Brain pericyte (primary cell): Measurements from ENCODE around the gene ASXL2.
"Not testable (repeated sequence)": the region's sequence is repeated elsewhere in the genome, so short reads cannot be mapped to it uniquely, and the experiment has no call there.

Source experiments
- DNase-seq: peaks from one replicate; pipeline ENCODE4 v3.0.0-alpha.2; 2012; ENCODE audit warnings: low read depth, low spot score

Gene ASXL2

GRCh38 chr2:25894135-25894830 lies 16.0 kb upstream of the ASXL2 start:
- peak; percentile 58 for DNase-seq

GRCh38 chr2:25891672-25892071 lies 13.4 kb upstream of the ASXL2 start:
- DNase-seq: no peak

- no peak for DNase-seq
These were observed 9.4 kb upstream of the ASXL2 start for GRCh38 chr2:25887624-25888242.

GRCh38 chr2:25885933-25886332 lies 7.6 kb upstream of the ASXL2 start:
- DNase-seq: no peak

GRCh38 chr2:25881764-25882163 lies 3.5 kb upstream of the ASXL2 start:
- no peak for DNase-seq

GRCh38 chr2:25879133-25879730 lies 945 bp upstream of the ASXL2 start:
- no peak for DNase-seq

GRCh38 chr2:25877431-25878360 lies 591 bp downstream of the ASXL2 start:
- no peak for DNase-seq

- DNase-seq: no peak
These were observed 6.2 kb downstream of the ASXL2 start for GRCh38 chr2:25872134-25872533.

- no peak for DNase-seq
These were observed 10.8 kb downstream of the ASXL2 start for GRCh38 chr2:25867396-25868003.

GRCh38 chr2:25856377-25856776 lies 21.9 kb downstream of the ASXL2 start:
- DNase-seq: no peak

GRCh38 chr2:25855065-25855464 lies 23.2 kb downstream of the ASXL2 start:
- DNase-seq: no peak

- DNase-seq: no peak
These were observed 23.7 kb downstream of the ASXL2 start for GRCh38 chr2:25854613-25855012.

GRCh38 chr2:25853038-25853638 lies 25.1 kb downstream of the ASXL2 start:
- DNase-seq: no peak

GRCh38 chr2:25851740-25852503 lies 26.4 kb downstream of the ASXL2 start:
- peak; percentile 40 for DNase-seq

- DNase-seq: not testable (repeated sequence)
These were observed 27.9 kb downstream of the ASXL2 start for GRCh38 chr2:25850400-25850799.

GRCh38 chr2:25849350-25849749 lies 28.9 kb downstream of the ASXL2 start:
- not testable (repeated sequence) for DNase-seq

- DNase-seq: no peak
These were observed 32.3 kb downstream of the ASXL2 start for GRCh38 chr2:25845843-25846505.

- no peak for DNase-seq
These were observed 34.2 kb downstream of the ASXL2 start for GRCh38 chr2:25844089-25844488.

GRCh38 chr2:25842155-25842554 lies 36.1 kb downstream of the ASXL2 start:
- no peak for DNase-seq
